Measurements from ENCODE around the gene CRYBB2. TPM values are rescaled to one million over a fixed set of nuclear protein-coding genes. Genes with fewer than 3 reads are reported as not detected.
"Not testable (repeated sequence)": the region's sequence is repeated elsewhere in the genome, so short reads cannot be mapped to it uniquely, and the experiment has no call there.

Gene CRYBB2, protein sequence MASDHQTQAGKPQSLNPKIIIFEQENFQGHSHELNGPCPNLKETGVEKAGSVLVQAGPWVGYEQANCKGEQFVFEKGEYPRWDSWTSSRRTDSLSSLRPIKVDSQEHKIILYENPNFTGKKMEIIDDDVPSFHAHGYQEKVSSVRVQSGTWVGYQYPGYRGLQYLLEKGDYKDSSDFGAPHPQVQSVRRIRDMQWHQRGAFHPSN
- total RNA-seq (not detected), polyA plus RNA-seq (0.13 TPM)

- Histone ChIP-seq H3K36me3 (ENCODE audit: insufficient read depth) (no peaks in the 10 kb centered on the region), H3K4me1 (ENCODE audit: insufficient read depth) (no peaks in the 10 kb centered on the region), H3K27ac (ENCODE audit: low read depth) (no peak within 1 kb of the TSS), H3K4me3 (ENCODE audit: low read depth, low read length) (no peak within 1 kb of the TSS)
- no peak for DNase-seq (ENCODE audit: extremely low spot score)
- WGBS, result 85% methylated on average over 19 of the region's 19 CpGs
These were observed at the start of gene CRYBB2 for GRCh38 chr22:25219211-25219689. CRYBB2 (plus strand) TSS chr22:25219639; CDS start chr22:25221430, 1,791 bp downstream.

DNA sequence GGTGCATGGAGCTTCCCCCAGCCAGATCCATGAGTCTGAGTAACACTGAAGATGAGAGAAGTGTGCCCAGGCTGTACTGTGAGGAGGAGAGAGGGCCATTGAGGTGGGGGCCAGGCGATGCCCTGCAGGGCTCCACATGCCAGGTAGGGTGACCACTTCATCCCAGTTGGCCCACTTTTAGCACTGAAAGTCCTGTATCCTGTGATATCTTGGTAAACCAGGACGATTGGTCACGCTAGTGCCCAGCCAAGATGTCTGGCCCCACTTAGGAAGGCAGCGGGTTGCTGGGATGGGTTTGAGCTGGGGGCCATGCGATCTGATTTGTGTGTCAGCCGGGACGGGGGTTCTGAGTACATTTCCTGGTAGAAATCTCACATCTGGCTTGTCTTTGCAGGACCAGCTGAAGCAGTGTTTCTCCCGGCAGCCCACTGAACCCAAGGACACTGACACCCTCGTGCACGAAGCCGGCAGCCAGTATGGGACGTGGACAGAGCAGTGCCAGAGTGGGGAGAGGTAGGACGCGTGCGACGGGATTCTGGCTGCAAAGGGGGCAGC is 48.9 kb upstream of the CRYBB2 start:
- no peak overlapping the region for H3K27ac ChIP-seq (ENCODE audit: low read depth)
- 83% methylated on average over 16 of the region's 16 CpGs for WGBS
- DNase-seq (ENCODE audit: extremely low spot score), result no peak
- no peak overlapping the region for H3K4me3 ChIP-seq (ENCODE audit: low read depth, low read length)
- peaks cover 3% of the 10 kb centered on the region for H3K36me3 ChIP-seq (ENCODE audit: insufficient read depth)
- H3K4me1 ChIP-seq (ENCODE audit: insufficient read depth), result no peaks in the 10 kb centered on the region

GRCh38 chr22:25172153-25172552 is 47.3 kb upstream of the CRYBB2 start:
- Histone ChIP-seq H3K4me3 (ENCODE audit: low read depth, low read length) (no peak overlapping the region), H3K4me1 (ENCODE audit: insufficient read depth) (no peaks in the 10 kb centered on the region), H3K36me3 (ENCODE audit: insufficient read depth) (peaks cover 3% of the 10 kb centered on the region), H3K27ac (ENCODE audit: low read depth) (no peak overlapping the region)
- DNase-seq (ENCODE audit: extremely low spot score), result no peak
- 63% methylated on average over 5 of the region's 5 CpGs for WGBS

GRCh38 chr22:25174156-25174887 is 45.1 kb upstream of the CRYBB2 start:
- peaks cover 3% of the 10 kb centered on the region for H3K36me3 ChIP-seq (ENCODE audit: insufficient read depth)
- H3K27ac ChIP-seq (ENCODE audit: low read depth), result no peak overlapping the region
- no peak for DNase-seq (ENCODE audit: extremely low spot score)
- 91% methylated on average over 13 of the region's 13 CpGs for WGBS
- H3K4me3 ChIP-seq (ENCODE audit: low read depth, low read length), result no peak overlapping the region
- no peaks in the 10 kb centered on the region for H3K4me1 ChIP-seq (ENCODE audit: insufficient read depth)

GRCh38 chr22:25174888-25175411 is 44.5 kb upstream of the CRYBB2 start:
- Histone ChIP-seq H3K4me3 (ENCODE audit: low read depth, low read length) (no peak overlapping the region), H3K27ac (ENCODE audit: low read depth) (no peak overlapping the region), H3K36me3 (ENCODE audit: insufficient read depth) (peaks cover 3% of the 10 kb centered on the region), H3K4me1 (ENCODE audit: insufficient read depth) (no peaks in the 10 kb centered on the region)
- DNase-seq (ENCODE audit: extremely low spot score), result no peak
- WGBS, result 80% methylated on average over 6 of the region's 6 CpGs

DNA sequence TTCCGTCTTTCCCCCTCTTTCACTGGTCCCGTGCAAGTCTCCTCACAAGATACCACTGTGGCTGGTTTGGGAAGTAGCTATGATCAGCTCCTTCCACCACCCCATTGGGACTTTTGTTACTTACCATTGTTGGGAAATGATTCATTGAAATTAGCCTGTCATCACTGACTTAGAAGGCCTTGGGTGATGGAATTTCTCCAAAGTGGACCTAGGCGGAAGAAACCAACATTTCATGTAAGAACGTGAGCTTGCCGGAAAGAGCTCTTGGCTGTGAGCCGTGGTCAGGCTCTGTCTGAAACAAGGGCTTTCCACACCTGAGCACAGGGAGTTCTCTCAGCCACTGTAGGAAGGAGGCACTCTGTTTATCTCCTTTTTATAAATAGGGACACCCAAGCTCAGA is 43.3 kb upstream of the CRYBB2 start:
- H3K36me3 ChIP-seq (ENCODE audit: insufficient read depth), result peaks cover 3% of the 10 kb centered on the region

DNA sequence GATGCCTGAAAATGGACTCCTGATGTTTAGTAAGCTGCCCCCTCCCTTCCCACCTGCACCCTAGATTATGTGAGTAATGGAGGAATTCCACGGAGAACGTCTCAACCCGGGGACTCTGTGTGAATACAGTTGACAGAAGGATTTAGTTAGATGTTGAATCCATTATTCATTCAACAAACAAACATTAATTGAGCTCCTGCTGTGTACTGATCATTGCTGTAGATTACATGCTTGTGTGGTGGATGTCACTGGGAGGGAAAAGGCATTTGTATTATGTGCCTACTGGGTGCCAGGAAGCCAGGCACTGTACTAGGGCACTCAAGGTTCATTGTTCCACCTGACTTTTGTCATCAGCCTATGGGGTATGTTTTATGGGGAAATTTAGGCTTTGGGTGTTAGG is 42.6 kb upstream of the CRYBB2 start:
- H3K27ac ChIP-seq (ENCODE audit: low read depth), result no peak overlapping the region
- WGBS, result 88% methylated on average over 3 of the region's 3 CpGs
- H3K36me3 ChIP-seq (ENCODE audit: insufficient read depth), result peaks cover 3% of the 10 kb centered on the region
- no peaks in the 10 kb centered on the region for H3K4me1 ChIP-seq (ENCODE audit: insufficient read depth)
- DNase-seq (ENCODE audit: extremely low spot score), result no peak
- H3K4me3 ChIP-seq (ENCODE audit: low read depth, low read length), result no peak overlapping the region

More for the DNA sequence above, 43.3 kb upstream of the CRYBB2 start:
- WGBS, result 90% methylated on average over 6 of the region's 6 CpGs
- no peak overlapping the region for H3K27ac ChIP-seq (ENCODE audit: low read depth)
- no peak overlapping the region for H3K4me3 ChIP-seq (ENCODE audit: low read depth, low read length)
- no peak for DNase-seq (ENCODE audit: extremely low spot score)
- no peaks in the 10 kb centered on the region for H3K4me1 ChIP-seq (ENCODE audit: insufficient read depth)

DNA sequence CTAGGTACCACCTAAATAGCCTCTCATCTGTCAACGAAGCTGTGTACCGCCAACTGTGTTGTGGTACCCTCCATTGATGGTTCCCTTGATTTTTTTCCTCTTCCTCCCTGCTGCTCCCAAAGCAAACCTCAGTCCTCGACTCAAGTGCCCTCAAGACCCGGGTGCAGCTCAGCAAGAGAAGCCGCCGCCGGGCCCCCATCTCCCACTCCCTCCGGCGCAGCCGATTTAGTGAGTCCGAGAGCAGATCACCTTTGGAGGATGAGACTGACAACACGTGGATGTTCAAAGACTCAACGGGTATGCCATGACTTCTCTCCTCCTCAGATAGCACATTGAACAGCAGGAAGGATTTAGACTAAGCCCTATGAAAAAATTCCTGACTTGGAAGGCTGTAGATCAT is 42.2 kb upstream of the CRYBB2 start:
- WGBS, result 90% methylated on average over 13 of the region's 13 CpGs
- DNase-seq (ENCODE audit: extremely low spot score), result no peak
- H3K27ac ChIP-seq (ENCODE audit: low read depth), result no peak overlapping the region
- H3K4me3 ChIP-seq (ENCODE audit: low read depth, low read length), result no peak overlapping the region
- no peaks in the 10 kb centered on the region for H3K4me1 ChIP-seq (ENCODE audit: insufficient read depth)
- H3K36me3 ChIP-seq (ENCODE audit: insufficient read depth), result peaks cover 3% of the 10 kb centered on the region

GRCh38 chr22:25177895-25178294 is 41.5 kb upstream of the CRYBB2 start:
- H3K27ac ChIP-seq (ENCODE audit: low read depth), result no peak overlapping the region
- peaks cover 3% of the 10 kb centered on the region for H3K36me3 ChIP-seq (ENCODE audit: insufficient read depth)
- DNase-seq (ENCODE audit: extremely low spot score), result no peak
- WGBS, result 88% methylated on average over 9 of the region's 9 CpGs
- no peaks in the 10 kb centered on the region for H3K4me1 ChIP-seq (ENCODE audit: insufficient read depth)
- H3K4me3 ChIP-seq (ENCODE audit: low read depth, low read length), result no peak overlapping the region

DNA sequence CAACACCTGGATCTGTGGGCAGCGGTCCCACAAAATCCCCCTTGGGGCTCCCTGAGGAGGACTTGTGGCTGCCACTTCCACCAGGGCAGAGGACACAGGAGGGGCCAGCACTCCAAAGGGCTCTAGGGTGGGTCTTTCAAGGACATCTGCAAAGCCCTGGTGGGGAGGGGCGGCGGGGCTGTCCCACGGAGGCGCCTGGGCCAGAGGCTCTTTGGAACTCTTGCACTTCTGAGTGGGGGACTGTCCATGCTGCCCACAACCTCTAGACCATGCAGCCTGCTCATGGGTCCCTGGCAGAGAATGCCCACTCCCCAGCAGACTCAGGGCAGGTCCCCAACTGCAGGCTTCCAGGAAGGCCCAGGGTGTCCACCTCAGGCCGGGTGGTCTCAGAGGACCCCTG is 41.1 kb upstream of the CRYBB2 start:
- H3K36me3 ChIP-seq (ENCODE audit: insufficient read depth); H3K27ac ChIP-seq (ENCODE audit: low read depth); H3K4me1 ChIP-seq (ENCODE audit: insufficient read depth); DNase-seq (ENCODE audit: extremely low spot score); H3K4me3 ChIP-seq (ENCODE audit: low read depth, low read length): not testable (repeated sequence)
- 85% methylated on average over 6 of the region's 6 CpGs for WGBS

GRCh38 chr22:25178869-25179631 is 40.4 kb upstream of the CRYBB2 start:
- DNase-seq (ENCODE audit: extremely low spot score), result not testable (repeated sequence)
- 61% methylated on average over 50 of the region's 63 CpGs for whole genome bisulfite sequencing

GRCh38 chr22:25182131-25183110 is 37.0 kb upstream of the CRYBB2 start:
- DNase-seq (ENCODE audit: extremely low spot score), result no peak
- H3K27ac ChIP-seq (ENCODE audit: low read depth), result no peak overlapping the region
- 78% methylated on average over 10 of the region's 10 CpGs for WGBS
- H3K36me3 ChIP-seq (ENCODE audit: insufficient read depth), result peaks cover 2% of the 10 kb centered on the region
- H3K4me1 ChIP-seq (ENCODE audit: insufficient read depth), result no peaks in the 10 kb centered on the region
- H3K4me3 ChIP-seq (ENCODE audit: low read depth, low read length), result no peak overlapping the region

More at GRCh38 chr22:25178869-25179631, 40.4 kb upstream of the CRYBB2 start:
- not testable (repeated sequence) for H3K27ac ChIP-seq (ENCODE audit: low read depth); H3K4me3 ChIP-seq (ENCODE audit: low read depth, low read length); H3K36me3 ChIP-seq (ENCODE audit: insufficient read depth); H3K4me1 ChIP-seq (ENCODE audit: insufficient read depth)
